ENCODE measurements around the gene TADA2A. TPM values are rescaled to one million over a fixed set of nuclear protein-coding genes. Genes with fewer than 3 reads are reported as not detected.
A peak's percentile ranks its signal among the peaks of the same experiment; 100 is the strongest.
"Not testable (repeated sequence)": the region's sequence is repeated elsewhere in the genome, so short reads cannot be mapped to it uniquely, and the experiment has no call there.

Gene TADA2A
- total and polyA plus RNA-seq, 5 experiments from 2014 or later: 6.9 to 32.4 (median 17.4) TPM

DNA sequence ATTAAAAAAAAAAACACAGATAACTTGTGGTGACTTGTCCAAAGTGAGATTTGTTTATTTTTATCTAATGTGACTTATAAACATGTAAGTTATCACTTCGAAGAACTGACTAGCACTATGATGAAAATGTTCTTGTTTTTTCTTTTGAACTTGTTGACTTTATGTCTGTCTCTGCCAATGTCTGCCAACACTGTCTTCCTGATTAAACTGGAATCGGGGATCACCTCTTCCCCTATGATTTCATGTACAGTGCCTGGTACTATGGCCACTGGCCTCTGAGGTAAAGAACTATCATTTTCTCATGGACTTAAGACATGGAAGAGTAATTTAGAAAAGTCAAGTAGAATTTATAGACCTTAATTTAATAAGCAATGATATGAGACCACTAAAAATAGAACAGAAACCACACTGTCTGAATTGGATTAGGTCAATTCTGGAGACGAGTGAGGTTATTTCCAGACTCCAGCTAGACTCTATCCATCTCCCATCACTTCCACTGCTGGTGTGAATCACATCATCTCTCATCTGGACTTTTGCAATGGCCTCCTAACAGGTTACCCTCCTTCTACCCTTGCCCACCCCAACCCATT, 22.0 kb upstream of the TADA2A start:
- DNase-seq: no peak
- POLR2A ChIA-PET: no interaction called here
- Mint-ChIP-seq H3K9me3 (no peaks in the 10 kb centered on the region), H3K4me3 (no peak overlapping the region), H3K4me1 (peaks cover 0 to 1% (median 0%) of the 10 kb centered on the region in 4 donors), H3K27me3 (no peaks in the 10 kb centered on the region), H3K27ac (peak overlapping the region in 1 of 10 donors; percentile 33), H3K36me3 (no peaks in the 10 kb centered on the region)
- ATAC-seq: no peak

DNA sequence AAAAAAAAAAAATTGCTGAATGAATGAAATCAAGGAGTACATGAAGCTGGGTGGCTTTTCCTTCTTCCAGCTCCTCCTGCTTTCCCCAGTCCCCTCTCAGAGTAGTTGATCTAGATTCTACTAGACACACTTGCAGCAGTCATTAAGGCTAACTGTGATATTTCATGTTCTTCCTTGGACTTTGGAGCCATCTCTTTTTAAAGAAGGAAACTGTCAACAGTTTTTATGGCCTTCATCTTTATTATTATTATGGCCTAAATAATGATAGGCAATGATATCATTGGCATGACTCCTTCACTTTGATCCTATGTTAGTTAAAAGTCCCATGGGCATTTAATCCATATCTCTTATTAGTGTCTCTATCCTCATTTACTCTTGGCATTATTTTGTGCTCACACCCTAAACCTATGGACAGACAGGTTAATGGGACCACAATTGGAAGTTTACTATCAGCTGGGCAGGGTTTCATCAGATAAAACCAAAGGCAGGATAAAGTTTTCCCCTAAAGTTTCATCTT, 21.2 kb upstream of the TADA2A start:
- ATAC-seq (no peak), DNase-seq (no peak)
- Mint-ChIP-seq H3K4me3 (no peak overlapping the region), H3K36me3 (no peaks in the 10 kb centered on the region), H3K27ac (no peak overlapping the region), H3K4me1 (peaks cover 0 to 1% (median 0%) of the 10 kb centered on the region in 4 donors), H3K9me3 (no peaks in the 10 kb centered on the region), H3K27me3 (no peaks in the 10 kb centered on the region)
- POLR2A ChIA-PET: no interaction called here

DNA sequence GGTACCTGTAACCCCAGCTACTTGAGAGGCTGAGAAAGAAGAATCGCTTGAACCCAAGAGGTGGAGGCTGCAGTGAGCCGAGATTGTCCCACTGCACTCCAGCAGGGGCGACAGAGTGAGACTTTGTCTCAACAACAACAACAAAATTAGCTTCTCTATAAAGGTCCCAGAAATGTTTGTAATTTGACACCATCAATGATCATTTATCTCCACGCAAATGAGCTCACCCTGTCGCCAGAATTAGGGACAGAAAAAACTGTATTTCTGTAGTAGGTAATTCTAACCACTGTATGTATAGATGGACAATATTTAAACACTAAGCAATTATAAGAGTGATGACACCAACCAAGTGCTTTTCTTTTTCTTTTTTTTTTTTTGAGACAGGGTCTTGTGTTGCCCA, 20.2 kb upstream of the TADA2A start:
- Mint-ChIP-seq H3K27me3 (no peaks in the 10 kb centered on the region), H3K9me3 (no peaks in the 10 kb centered on the region), H3K4me3 (no peak overlapping the region), H3K4me1 (peaks cover 1 to 2% (median 2%) of the 10 kb centered on the region in 4 donors), H3K27ac (no peak overlapping the region), H3K36me3 (no peaks in the 10 kb centered on the region)
- POLR2A ChIA-PET: no interaction called here
- DNase-seq (no peak), ATAC-seq (no peak)

DNA sequence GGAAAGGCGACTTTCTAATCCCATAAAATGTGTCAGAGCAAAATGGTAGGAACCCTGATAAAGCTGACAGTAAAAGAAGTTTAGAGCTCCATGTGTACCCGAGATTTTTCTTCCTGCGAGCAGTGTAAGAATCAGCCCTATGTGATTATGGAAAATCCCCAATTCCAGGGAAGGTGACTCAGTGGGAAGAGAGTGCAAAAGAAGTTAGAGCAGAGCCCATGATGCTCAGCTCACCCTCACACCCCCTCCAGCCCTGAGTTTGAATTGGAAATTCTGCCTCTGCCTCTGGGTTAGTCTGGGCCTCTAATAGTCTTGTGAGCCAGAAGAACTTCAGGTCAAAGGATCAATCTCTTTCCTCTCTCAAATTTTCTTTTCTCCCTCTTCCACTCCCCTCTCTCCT, 18.4 kb upstream of the TADA2A start:
- DNase-seq: no peak
- no peak for ATAC-seq
- Mint-ChIP-seq H3K27me3 (no peaks in the 10 kb centered on the region), H3K36me3 (no peaks in the 10 kb centered on the region), H3K9me3 (no peaks in the 10 kb centered on the region), H3K4me3 (no peak overlapping the region), H3K4me1 (peaks cover 0 to 13% (median 11%) of the 10 kb centered on the region in 4 donors), H3K27ac (peak overlapping the region in 1 of 10 donors; percentile 80)
- POLR2A ChIA-PET: no interaction called here

DNA sequence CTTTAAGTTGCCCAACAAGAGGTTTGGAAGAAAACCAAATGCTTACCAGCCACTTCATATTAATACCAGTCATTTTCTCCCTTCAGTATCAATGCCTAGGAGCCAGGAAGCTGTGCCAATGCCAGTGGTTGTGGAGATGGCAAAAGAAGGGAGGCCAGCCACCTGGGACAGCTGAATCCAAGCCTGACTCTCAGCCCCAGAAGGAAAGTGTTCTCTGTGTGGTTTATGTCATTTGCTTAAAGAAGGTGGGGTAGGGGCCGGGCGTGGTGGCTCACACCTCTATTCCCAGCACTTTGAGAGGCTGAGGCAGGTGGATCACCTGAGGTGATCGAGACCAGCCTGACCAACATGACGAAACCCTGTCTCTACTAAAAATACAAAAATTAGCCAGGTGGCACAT, 17.5 kb upstream of the TADA2A start:
- H3K4me1 Mint-ChIP-seq: peaks cover 0 to 14% (median 12%) of the 10 kb centered on the region in 4 donors
- H3K27ac Mint-ChIP-seq: peak overlapping the region in 1 of 10 donors; percentile 59
- DNase-seq (no peak), ATAC-seq (no peak)
- no peaks in the 10 kb centered on the region for H3K36me3 Mint-ChIP-seq
- H3K4me3 Mint-ChIP-seq: no peak overlapping the region
- no peaks in the 10 kb centered on the region for H3K9me3 Mint-ChIP-seq
- H3K27me3 Mint-ChIP-seq: no peaks in the 10 kb centered on the region
- POLR2A ChIA-PET: no interaction called here

DNA sequence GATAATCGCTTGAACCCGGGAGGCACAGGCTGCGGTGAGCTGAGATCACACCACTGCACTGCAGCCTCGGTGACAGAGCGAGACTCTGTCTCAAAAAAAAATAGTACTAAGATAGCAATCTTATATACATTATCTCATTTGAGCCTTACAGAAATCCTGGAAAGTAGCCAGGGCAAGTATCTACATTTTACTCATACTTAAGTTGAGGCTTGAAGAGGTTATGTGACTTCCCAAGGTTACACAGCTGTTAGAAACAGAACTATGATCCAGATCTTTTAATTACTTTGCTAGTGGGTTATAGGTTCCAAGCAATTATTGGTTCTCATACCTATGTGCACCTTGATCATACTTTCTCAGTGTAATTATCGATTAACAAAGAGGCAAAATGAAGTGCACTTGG, 15.5 kb upstream of the TADA2A start:
- no peak for DNase-seq
- H3K4me3 Mint-ChIP-seq: no peak overlapping the region
- peaks cover 0 to 14% (median 12%) of the 10 kb centered on the region in 4 donors for H3K4me1 Mint-ChIP-seq
- no peaks in the 10 kb centered on the region for H3K9me3 Mint-ChIP-seq
- POLR2A ChIA-PET: interaction anchor here (0.6 kb wide), 1 partner anchor 18 kb away, joined by 4 read pairs; no protein-coding TSS in a partner anchor
- no peaks in the 10 kb centered on the region for H3K36me3 Mint-ChIP-seq
- no peak overlapping the region for H3K27ac Mint-ChIP-seq
- H3K27me3 Mint-ChIP-seq: no peaks in the 10 kb centered on the region
- ATAC-seq: no peak

DNA sequence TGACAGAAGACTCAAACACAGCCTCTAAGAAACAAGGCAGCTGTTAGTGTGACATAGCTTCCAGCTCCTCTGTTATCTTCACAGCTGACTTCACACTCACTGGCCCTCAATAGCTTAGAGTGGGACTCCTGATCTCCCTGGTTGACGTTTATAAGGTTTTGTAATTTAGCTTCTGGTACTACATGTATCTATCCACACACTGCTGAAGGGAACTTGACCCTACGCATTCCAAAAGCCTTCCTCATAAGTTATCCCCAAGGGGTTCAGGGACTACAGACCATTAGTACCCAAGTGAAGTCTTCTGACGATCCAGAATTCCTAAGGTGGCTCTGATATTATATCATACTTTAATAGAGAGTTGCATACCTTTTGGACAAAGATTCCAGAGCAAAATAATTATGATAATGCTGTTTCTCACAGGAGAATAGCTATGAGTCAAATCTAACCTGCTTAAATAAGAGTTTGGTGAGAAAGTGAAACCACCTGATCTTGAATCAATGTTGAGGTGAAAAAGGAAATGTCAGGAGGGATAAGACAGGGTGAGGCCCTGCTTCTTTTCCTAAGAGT, 14.6 kb upstream of the TADA2A start:
- H3K4me1 Mint-ChIP-seq: peaks cover 0 to 14% (median 12%) of the 10 kb centered on the region in 4 donors
- no peaks in the 10 kb centered on the region for H3K36me3 Mint-ChIP-seq
- DNase-seq (no peak), ATAC-seq (no peak)
- H3K4me3 Mint-ChIP-seq: no peak overlapping the region
- peak overlapping the region in 3 of 10 donors; percentile 19 to 33 (median 31) for H3K27ac Mint-ChIP-seq
- H3K9me3 Mint-ChIP-seq: no peaks in the 10 kb centered on the region
- POLR2A ChIA-PET: interaction anchor here (0.7 kb wide), 1 partner anchor 71 kb away, joined by 3 read pairs; no protein-coding TSS in a partner anchor
- no peaks in the 10 kb centered on the region for H3K27me3 Mint-ChIP-seq

DNA sequence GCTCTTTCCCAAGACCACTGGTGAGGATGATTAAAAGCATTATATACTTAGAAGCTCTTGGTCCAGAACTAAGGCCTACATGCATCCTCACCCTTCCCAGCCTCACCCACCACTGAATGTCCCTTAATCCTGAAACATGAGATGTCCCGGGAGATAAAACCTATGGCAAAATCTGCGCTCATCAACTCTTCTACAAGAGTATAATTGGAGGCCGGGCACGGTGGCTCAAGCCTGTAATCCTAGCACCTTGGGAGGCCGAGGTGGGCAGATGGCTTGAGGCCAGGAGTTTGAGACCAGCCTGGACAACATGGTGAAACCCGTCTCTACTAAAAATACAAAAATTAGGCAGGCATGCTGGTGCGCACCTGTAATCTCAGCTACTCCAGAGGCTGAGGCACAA, 13.3 kb upstream of the TADA2A start:
- Mint-ChIP-seq H3K27me3 (no peaks in the 10 kb centered on the region), H3K36me3 (no peaks in the 10 kb centered on the region), H3K4me1 (peaks cover 3 to 18% (median 16%) of the 10 kb centered on the region in 4 donors), H3K27ac (peak overlapping the region in 1 of 10 donors; percentile 68), H3K4me3 (no peak overlapping the region), H3K9me3 (no peaks in the 10 kb centered on the region)
- DNase-seq: no peak
- no peak for ATAC-seq
- POLR2A ChIA-PET: no interaction called here

DNA sequence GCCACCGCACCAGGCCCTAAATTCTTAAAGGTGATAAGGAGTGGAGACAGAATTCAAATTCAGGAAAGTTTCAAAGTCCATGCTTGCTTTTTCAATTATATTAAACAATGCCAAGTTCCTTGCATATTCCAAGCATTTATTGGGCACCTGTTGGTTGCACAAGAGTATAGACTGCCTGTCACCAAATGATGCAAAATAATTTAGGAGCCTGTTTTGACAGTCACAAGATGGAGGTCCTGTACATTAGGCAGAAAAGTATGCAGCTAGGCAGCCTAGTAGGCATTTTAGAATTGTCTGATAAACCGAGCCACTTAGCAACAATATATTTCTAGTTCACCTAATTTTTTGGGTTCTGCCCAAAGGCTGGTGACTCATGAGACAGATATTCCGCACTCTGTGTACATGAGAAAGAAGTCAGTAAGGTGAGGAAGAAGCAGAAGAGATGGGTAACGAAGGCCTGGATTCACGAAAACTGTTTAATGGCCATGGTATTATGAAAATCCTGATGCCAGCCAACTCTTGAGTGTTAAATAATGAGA, 7.4 kb upstream of the TADA2A start:
- no peak for ATAC-seq
- DNase-seq: no peak
- no peak overlapping the region for H3K4me3 Mint-ChIP-seq
- no peaks in the 10 kb centered on the region for H3K9me3 Mint-ChIP-seq
- no peaks in the 10 kb centered on the region for H3K27me3 Mint-ChIP-seq
- H3K36me3 Mint-ChIP-seq: no peaks in the 10 kb centered on the region
- H3K27ac Mint-ChIP-seq: peak overlapping the region in 1 of 10 donors; percentile 29
- H3K4me1 Mint-ChIP-seq: peaks cover 3 to 13% (median 8%) of the 10 kb centered on the region in 4 donors
- POLR2A ChIA-PET: no interaction called here

DNA sequence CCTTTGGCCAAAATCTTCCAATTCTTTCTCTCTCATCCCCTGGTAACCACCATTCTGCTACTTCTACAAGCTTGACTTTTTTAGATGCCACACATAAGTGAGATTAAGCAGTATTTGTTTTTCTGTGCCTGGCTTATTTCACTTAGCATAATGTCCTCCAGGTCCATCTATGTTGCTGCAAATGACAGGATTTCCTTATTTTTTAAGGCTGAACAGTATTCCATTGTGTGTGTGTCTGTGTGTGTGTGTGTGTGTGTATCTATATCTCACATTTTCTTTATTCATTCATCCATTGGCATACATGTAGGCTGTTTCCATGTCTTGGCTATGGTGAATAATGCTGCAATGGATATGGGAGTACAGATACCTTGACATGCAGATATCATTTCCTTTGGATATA, 6.2 kb upstream of the TADA2A start:
- Mint-ChIP-seq H3K27ac (no peak overlapping the region), H3K9me3 (no peaks in the 10 kb centered on the region), H3K36me3 (no peaks in the 10 kb centered on the region), H3K4me1 (peaks cover 7 to 22% (median 18%) of the 10 kb centered on the region in 4 donors), H3K27me3 (no peaks in the 10 kb centered on the region), H3K4me3 (no peak overlapping the region)
- no peak for DNase-seq
- no peak for ATAC-seq
- POLR2A ChIA-PET: no interaction called here

DNA sequence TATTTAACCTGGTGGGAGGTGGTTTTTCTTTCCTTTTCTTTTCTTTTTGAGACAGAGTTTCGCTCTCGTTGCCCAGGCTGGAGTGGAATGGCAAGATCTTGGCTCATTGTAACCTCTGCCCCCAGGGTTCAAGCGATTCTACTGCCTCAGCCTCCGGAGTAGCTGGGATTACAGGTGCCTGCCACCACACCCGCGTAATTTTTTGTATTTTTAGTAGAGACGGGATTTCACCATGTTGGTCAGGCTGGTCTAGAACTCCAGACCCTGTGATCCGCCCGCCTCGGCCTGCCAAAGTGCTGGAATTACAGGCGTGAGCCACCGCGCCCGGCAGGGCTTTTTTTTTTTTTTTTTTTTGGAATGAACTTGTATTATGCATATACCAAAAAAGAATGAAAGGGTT, 1.2 kb upstream of the TADA2A start:
- peak overlapping the region; percentile 93 to 97 (median 96) for H3K4me3 Mint-ChIP-seq
- POLR2A ChIA-PET: interaction anchor here (0.6 to 1.0 kb wide), 2 partner anchors 201 to 203 kb away, joined by 3 to 6 read pairs; partner anchors contain the start of gene SYNRG
- not testable (repeated sequence) for H3K27me3 Mint-ChIP-seq, DNase-seq, ATAC-seq, H3K9me3 Mint-ChIP-seq, H3K36me3 Mint-ChIP-seq
- peak overlapping the region in 5 of 10 donors; percentile 25 to 94 (median 93) for H3K27ac Mint-ChIP-seq
- peaks cover 11 to 47% (median 27%) of the 10 kb centered on the region in 4 donors for H3K4me1 Mint-ChIP-seq

DNA sequence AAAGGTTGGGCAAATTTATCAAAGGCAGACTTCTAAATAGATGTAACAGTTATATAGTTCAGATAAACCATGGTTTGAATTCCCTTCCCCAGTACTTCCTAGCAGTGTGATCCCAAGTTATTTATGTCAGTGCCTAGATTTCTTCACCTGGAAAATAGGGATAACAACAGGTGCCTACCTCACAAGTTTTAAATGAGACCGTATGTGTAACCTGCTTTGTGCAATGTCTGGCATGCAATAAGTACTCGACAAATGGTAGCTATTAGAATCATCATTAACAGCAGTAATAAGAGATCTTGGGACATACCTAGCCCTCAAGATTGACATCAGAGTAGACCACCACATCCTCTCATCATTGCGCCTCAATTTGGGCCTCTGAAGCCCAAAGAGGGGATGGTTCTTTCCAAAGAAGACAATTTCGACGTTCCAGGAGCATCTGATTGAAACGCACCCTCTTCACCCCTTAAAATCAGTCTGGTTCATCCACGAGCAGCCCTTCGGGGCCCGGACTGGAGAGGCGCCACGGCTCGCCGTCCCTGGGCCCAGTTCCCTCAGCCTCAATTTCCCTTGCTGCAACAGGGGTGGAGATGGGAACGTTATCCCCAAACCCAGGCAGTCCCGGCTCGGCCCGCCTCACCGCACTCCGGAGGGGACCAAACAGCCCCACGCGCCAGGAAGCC, 591 bp upstream of the TADA2A start:
- Mint-ChIP-seq H3K9me3 (no peaks in the 10 kb centered on the region), H3K36me3 (peaks cover 0 to 9% (median 3%) of the 10 kb centered on the region in 3 donors), H3K4me3 (peak overlapping the region; percentile 93 to 97 (median 96)), H3K27me3 (no peaks in the 10 kb centered on the region), H3K4me1 (peaks cover 11 to 50% (median 29%) of the 10 kb centered on the region in 4 donors), H3K27ac (peak overlapping the region; percentile 88 to 95 (median 93))
- POLR2A ChIA-PET: interaction anchor here (1.0 to 1.2 kb wide), 2 partner anchors 203 to 804 kb away, joined by 3 to 6 read pairs; partner anchors contain the start of genes MRM1 and SYNRG
- ATAC-seq: peak in 1 of 2 donors; percentile 1
- DNase-seq: no peak

DNA sequence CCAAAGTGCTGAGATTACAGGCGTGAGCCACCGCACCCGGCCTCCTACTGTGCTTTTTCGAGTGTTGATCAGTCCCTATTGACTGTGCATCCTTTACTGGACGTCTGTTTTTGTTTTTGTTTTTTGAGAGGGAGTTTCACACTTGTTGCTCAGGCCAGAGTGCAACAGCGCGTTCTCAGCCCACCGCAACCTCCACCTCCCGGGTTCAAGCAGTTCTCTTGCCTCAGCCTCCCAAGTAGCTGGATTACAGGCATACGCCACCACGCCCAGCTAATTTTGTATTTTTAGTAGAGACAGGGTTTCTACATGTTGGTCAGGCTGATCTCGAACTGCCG, 1.4 kb downstream of the TADA2A start:
- Mint-ChIP-seq H3K27ac (peak overlapping the region; percentile 4 to 95 (median 75)), H3K36me3 (peaks cover 0 to 28% (median 6%) of the 10 kb centered on the region in 3 donors), H3K4me3 (peak overlapping the region; percentile 85 to 97 (median 92)), H3K4me1 (peaks cover 11 to 54% (median 27%) of the 10 kb centered on the region in 4 donors)
- not testable (repeated sequence) for DNase-seq, H3K27me3 Mint-ChIP-seq, H3K9me3 Mint-ChIP-seq, ATAC-seq
- POLR2A ChIA-PET: interaction anchor here (0.7 to 1.4 kb wide), 3 partner anchors 200 to 833 kb away, joined by 3 to 5 read pairs (median 5); no protein-coding TSS in a partner anchor

All from naive thymus-derived CD8-positive, alpha-beta T cell (primary cell).